ENCODE data around the gene NFIC.

- TF ChIP-seq CEBPB (IDR thresholded peaks at IDR 0.05; ENCODE audit: borderline replicate concordance in 1 of 2, low read depth in 2 of 2, low read length in 2 of 2) (no peak), CBX5 (IDR thresholded peaks at IDR 0.05; ENCODE audit: low read depth) (no peak), JUND (IDR thresholded peaks at IDR 0.05; ENCODE audit: low read depth, low read length) (no peak), RAD51 (IDR thresholded peaks at IDR 0.05) (no peak), BCLAF1 (IDR thresholded peaks at IDR 0.05) (no peak), TAF1 (IDR thresholded peaks at IDR 0.05; ENCODE audit: borderline replicate concordance, low read depth, low read length) (no peak), KDM1A (IDR thresholded peaks at IDR 0.05; ENCODE audit: borderline replicate concordance) (no peak), POLR2A (IDR thresholded peaks at IDR 0.05; ENCODE audit: low read depth, low read length) (no peak), CTCF (IDR thresholded peaks at IDR 0.05 in 2 of 3, conservative IDR thresholded peaks at IDR 0.05 in 1 of 3; ENCODE audit: control insufficient read depth in 2 of 3, extremely low read depth in 1 of 3, insufficient read depth in 1 of 3, low read depth in 3 of 3, low read length in 3 of 3) (no peak), TCF7 (IDR thresholded peaks at IDR 0.05; ENCODE audit: borderline replicate concordance) (no peak), USF1 (IDR thresholded peaks at IDR 0.05; ENCODE audit: borderline replicate concordance, extremely low read length, insufficient read depth, low read depth, low read length) (no peak), USF2 (IDR thresholded peaks at IDR 0.05; ENCODE audit: borderline replicate concordance, low read depth, low read length) (no peak)
Measured at GRCh38 chr19:3398900-3399278, 32.5 kb downstream of the NFIC start.
